ENCODE measurements around the gene PAQR4. TPM values are rescaled to one million over a fixed set of nuclear protein-coding genes. Genes with fewer than 3 reads are reported as not detected.

Gene PAQR4
- polyA plus RNA-seq, 2 of the 4 experiments (the other 2 are of a cell fraction) = 8.0 to 18.6 TPM

GRCh38 chr16:2928796-2929195 lies 40.4 kb upstream of the PAQR4 start (continued):
- no peak for TF ChIP-seq ESRRA (IDR thresholded peaks at IDR 0.05; ENCODE audit: borderline replicate concordance, low read length)
- no peak for TF ChIP-seq NFE2L2 (conservative IDR thresholded peaks at IDR 0.05; ENCODE audit: low read length)
- TF ChIP-seq ELK1 (IDR thresholded peaks at IDR 0.05; ENCODE audit: low read depth, low read length) = no peak
- TF ChIP-seq CHD4 (IDR thresholded peaks at IDR 0.05; ENCODE audit: borderline replicate concordance) = no peak
- no peak for TF ChIP-seq E2F6 (IDR thresholded peaks at IDR 0.05; ENCODE audit: borderline replicate concordance, low read depth)

- ATAC-seq (no peak), FAIRE-seq (no peak), DNase-seq (ENCODE audit: low read depth in 1 of 2, low spot score in 1 of 2) (no peak)
- no peak overlapping the region for H3K4me3 ChIP-seq
- H3K4me2 ChIP-seq = no peak overlapping the region
- WGBS (ENCODE audit: missing lambda C conversion rate) = 93% methylated on average over 9 of the region's 14 CpGs
- ChIA-PET POLR2A (interaction anchor here (0.8 kb wide), 1 partner anchor 24 kb away, joined by 3 read pairs; no protein-coding TSS in a partner anchor), CTCF (interaction anchor here (0.9 to 9.6 kb wide), 7 partner anchors 10 to 59 kb away, joined by 3 to 190 read pairs (median 19); no protein-coding TSS in a partner anchor)
- TF ChIP-seq PBX3 (IDR thresholded peaks at IDR 0.05) (no peak), HDAC2 (IDR thresholded peaks at IDR 0.05) (no peak), REST (IDR thresholded peaks at IDR 0.05) (no peak), NPAS2 (CRISPR knock-in tag; IDR thresholded peaks at IDR 0.05; ENCODE audit: borderline replicate concordance) (no peak), HEYL (CRISPR knock-in tag; IDR thresholded peaks at IDR 0.05) (no peak), RCOR1 (IDR thresholded peaks at IDR 0.05; ENCODE audit: low read depth, low read length) (no peak), ELK1 (IDR thresholded peaks at IDR 0.05; ENCODE audit: low read depth, low read length) (no peak), HMGXB4 (CRISPR knock-in tag; IDR thresholded peaks at IDR 0.05; ENCODE audit: borderline replicate concordance) (no peak), NR3C1 (IDR thresholded peaks at IDR 0.05) (no peak), CBX2 (IDR thresholded peaks at IDR 0.05; ENCODE audit: borderline replicate concordance, low read depth) (no peak), TP53 (CRISPR knock-in tag; IDR thresholded peaks at IDR 0.05) (no peak), ZNF302 (CRISPR knock-in tag; IDR thresholded peaks at IDR 0.05) (no peak)
- H3K27ac ChIP-seq = no peak overlapping the region
- no peaks in the 10 kb centered on the region for H3K9me3 ChIP-seq
- H3K4me1 ChIP-seq = peaks cover 3% of the 10 kb centered on the region; the same call in 1 of the 3 replicates
Observed at GRCh38 chr16:2929693-2930092, 39.5 kb upstream of the PAQR4 start.
